HepG2 (cell line): ENCODE results near the gene PKMYT1. TPM values are rescaled to one million over a fixed set of nuclear protein-coding genes. Genes with fewer than 3 reads are reported as not detected.

ENCODE experiments used
- ARID4A ChIP-seq: sonication (generic); formaldehyde crosslinking; IDR thresholded peaks from 2 replicates; pipeline ENCODE4 v1.5.0; 2020; ENCODE audit warnings: mild to moderate bottlenecking, missing genetic modification reagents, borderline replicate concordance
- BCLAF1 ChIP-seq: fragments of 450-650 bp; IDR thresholded peaks from 2 replicates; pipeline ENCODE4 v1.6.1; 2017; ENCODE audit warnings: mild to moderate bottlenecking
- CBFB ChIP-seq: sonication (generic); formaldehyde crosslinking; IDR thresholded peaks from 2 replicates; pipeline ENCODE4 v1.4.0; 2020; ENCODE audit warnings: missing genetic modification reagents
- CENPT ChIP-seq: sonication (generic); formaldehyde crosslinking; IDR thresholded peaks from 2 replicates; pipeline ENCODE4 v1.8.0; 2022; ENCODE audit warnings: low read depth, mild to moderate bottlenecking, moderate library complexity, missing genetic modification reagents
- CENPX ChIP-seq: sonication (generic); formaldehyde crosslinking; IDR thresholded peaks from 2 replicates; pipeline ENCODE4 v1.9.0; 2021; ENCODE audit warnings: mild to moderate bottlenecking, missing genetic modification reagents, moderate library complexity
- DNMT1 ChIP-seq: sonication (generic); formaldehyde crosslinking; IDR thresholded peaks from 2 replicates; pipeline ENCODE4 v1.5.1; 2020; ENCODE audit warnings: mild to moderate bottlenecking, missing genetic modification reagents
- FOXA1 ChIP-seq, 2 experiments: fragments of 450-650 bp in 1 of 2; sonication (generic) in 1 of 2; formaldehyde crosslinking in 1 of 2; IDR thresholded peaks; 2 replicates each; pipeline versions ENCODE4 v1.4.0 to v1.6.1; 2016 to 2020; ENCODE audit warnings: missing genetic modification reagents in 1 of 2
- GPN1 ChIP-seq: sonication (generic); formaldehyde crosslinking; IDR thresholded peaks from 2 replicates; pipeline ENCODE4 v1.5.1; 2020; ENCODE audit warnings: missing genetic modification reagents, borderline replicate concordance
- SIN3B ChIP-seq: fragments of 150-350 bp; IDR thresholded peaks from 2 replicates; pipeline ENCODE4 v1.6.1; 2014; ENCODE audit warnings: low read length
- SP1 ChIP-seq, 2 experiments: fragments of 450-650 bp in 1 of 2; sonication (generic) in 1 of 2; formaldehyde crosslinking in 1 of 2; IDR thresholded peaks; 2 replicates each; pipeline versions ENCODE4 v1.4.0 to v1.6.1; 2016 to 2020; ENCODE audit warnings: missing genetic modification reagents in 1 of 2
- SP140L ChIP-seq: sonication (generic); formaldehyde crosslinking; IDR thresholded peaks from 2 replicates; pipeline ENCODE4 v1.4.0; 2020; ENCODE audit warnings: missing genetic modification reagents, borderline replicate concordance
- TGIF2 ChIP-seq: IDR thresholded peaks from 2 replicates; pipeline ENCODE4 v1.6.1; 2016; ENCODE audit warnings: control low read depth, missing compliant biosample characterization
- ZBED4 ChIP-seq: sonication (generic); formaldehyde crosslinking; IDR thresholded peaks from 2 replicates; pipeline ENCODE4 v1.4.0; 2020; ENCODE audit warnings: missing genetic modification reagents, borderline replicate concordance
- ZFP62 ChIP-seq: sonication (generic); formaldehyde crosslinking; IDR thresholded peaks from 2 replicates; pipeline ENCODE4 v1.4.0; 2020; ENCODE audit warnings: missing genetic modification reagents
- ZNF260 ChIP-seq: sonication (generic); formaldehyde crosslinking; IDR thresholded peaks from 2 replicates; pipeline ENCODE4 v1.4.0; 2020; ENCODE audit warnings: missing genetic modification reagents, low read depth, mild to moderate bottlenecking, borderline replicate concordance
- ZNF326 ChIP-seq: sonication (generic); formaldehyde crosslinking; IDR thresholded peaks from 2 replicates; pipeline ENCODE4 v1.4.0; 2020; ENCODE audit warnings: missing genetic modification reagents, borderline replicate concordance
- polyA plus RNA-seq, 8 experiments: library from polyadenylated mRNA; depleted of rRNA in 3 of 8; stranded (reverse) in 7 of 8; unstranded in 1 of 8; fragments of >200 nt; fragmentation: Illumina TruSeq in 4 of 8; extraction: Trizol in 4 of 8; gene quantifications; 2 replicates each; pipeline versions ENCODE4 v1.2.1 to v1.2.3, GENCODE V29; 2011 to 2016; ENCODE audit warnings: low read depth in 4 of 8, missing spikeins in 1 of 8, mixed read lengths in 1 of 8; ENCODE audit not compliant: insufficient read depth in 1 of 8
- total RNA-seq, 5 experiments: library from RNA; depleted of rRNA; stranded (reverse); fragments of >200 nt; fragmentation: Illumina TruSeq; extraction: Trizol; gene quantifications; 2 replicates each; pipeline ENCODE4 v1.2.3, GENCODE V29; 2016; ENCODE audit warnings: low read depth in 1 of 5

PKMYT1 gene
- total and polyA plus RNA-seq, 2 of the 13 experiments (the other 11 are each of a cell fraction or from before 2014, with no cell fraction given), result 7.0 to 27.8 TPM

- TF ChIP-seq ZBED4 (peak; percentile 91), ZNF326 (CRISPR knock-in tag) (no peak), ZFP62 (CRISPR knock-in tag) (no peak), BCLAF1 (no peak), SIN3B (peak; percentile 69; the same call in 1 of the 2 replicates), FOXA1 (IDR thresholded peaks at IDR 0.05) (no peak), FOXA1 (CRISPR knock-in tag; IDR thresholded peaks at IDR 0.05) (0 out of 2 replicates have a peak, but pooled peaks have one; percentile 2), TGIF2 (CRISPR knock-in tag) (peak; percentile 91), GPN1 (CRISPR knock-in tag) (peak; percentile 85; the same call in 1 of the 2 replicates), DNMT1 (CRISPR knock-in tag) (no peak), CENPX (no peak), SP140L (CRISPR knock-in tag) (peak; percentile 79; the same call in 1 of the 2 replicates), ZNF260 (CRISPR knock-in tag) (no peak), CENPT (CRISPR knock-in tag) (peak; percentile 79; the same call in 1 of the 2 replicates), SP1 (IDR thresholded peaks at IDR 0.05) (no peak), SP1 (CRISPR knock-in tag; IDR thresholded peaks at IDR 0.05) (peak; percentile 32), ARID4A (CRISPR knock-in tag) (peak; percentile 98), CBFB (peak; percentile 69; the same call in 1 of the 2 replicates)
Observed at GRCh38 chr16:2968738-2969544, 11.3 kb downstream of the PKMYT1 start, which contains the start of gene PAQR4 (continued).
